HEK293T (cell line): ENCODE data around the gene C10orf71.

Source experiments
- BHLHE40 ChIP-seq: fragments of 450-650 bp; IDR thresholded peaks from 2 replicates; pipeline ENCODE4 v1.6.1; 2016; ENCODE audit warnings: mild to moderate bottlenecking, moderate library complexity, borderline replicate concordance
- ELF4 ChIP-seq: fragments of 450-650 bp; IDR thresholded peaks from 2 replicates; pipeline ENCODE4 v1.6.1; 2017; ENCODE audit warnings: antibody characterized with exemption
- FOXA1 ChIP-seq: fragments of 450-650 bp; IDR thresholded peaks from 2 replicates; pipeline ENCODE4 v1.6.1; 2016; ENCODE audit warnings: mild to moderate bottlenecking
- FOXM1 ChIP-seq: fragments of 450-650 bp; IDR thresholded peaks from 2 replicates; pipeline ENCODE4 v1.6.1; 2017; ENCODE audit warnings: mild to moderate bottlenecking, borderline replicate concordance
- LEF1 ChIP-seq: fragments of 450-650 bp; IDR thresholded peaks from 2 replicates; pipeline ENCODE4 v1.6.1; 2017; ENCODE audit warnings: mild to moderate bottlenecking, borderline replicate concordance
- NFRKB ChIP-seq: fragments of 450-650 bp; IDR thresholded peaks from 2 replicates; pipeline ENCODE4 v1.6.1; 2016; ENCODE audit warnings: mild to moderate bottlenecking, moderate library complexity
- SP1 ChIP-seq: fragments of 450-650 bp; IDR thresholded peaks from 2 replicates; pipeline ENCODE4 v1.6.1; 2017
- TARDBP ChIP-seq: fragments of 450-650 bp; IDR thresholded peaks from 2 replicates; pipeline ENCODE4 v1.6.1; 2016
- ZNF384 ChIP-seq: fragments of 450-650 bp; IDR thresholded peaks from 2 replicates; pipeline ENCODE4 v1.6.1; 2016

- TF ChIP-seq SP1 (no peak), LEF1 (no peak), ZNF384 (no peak), ELF4 (no peak), BHLHE40 (no peak), FOXM1 (no peak), TARDBP (no peak), FOXA1 (no peak), NFRKB (no peak)
Measured at GRCh38 chr10:49349390-49349789, 50.4 kb downstream of the C10orf71 start.
